SK-N-SH (cell line): ENCODE results near the gene ST7L.

ENCODE experiments used
- JUND ChIP-seq: IDR thresholded peaks from 2 replicates; pipeline ENCODE4 v1.4.0; 2012
- POLR2AphosphoS5 ChIP-seq: IDR thresholded peaks from 2 replicates; pipeline ENCODE4 v1.6.1; 2012; ENCODE audit warnings: low read depth, low read length
- TF ChIP-seq, protein P1 (sequence below): fragments of 200-600 bp; sonication (generic); IDR thresholded peaks from 2 replicates; pipeline ENCODE4 v1.6.1; 2017; ENCODE audit warnings: antibody characterized with exemption, mild to moderate bottlenecking, moderate library complexity

DNA sequence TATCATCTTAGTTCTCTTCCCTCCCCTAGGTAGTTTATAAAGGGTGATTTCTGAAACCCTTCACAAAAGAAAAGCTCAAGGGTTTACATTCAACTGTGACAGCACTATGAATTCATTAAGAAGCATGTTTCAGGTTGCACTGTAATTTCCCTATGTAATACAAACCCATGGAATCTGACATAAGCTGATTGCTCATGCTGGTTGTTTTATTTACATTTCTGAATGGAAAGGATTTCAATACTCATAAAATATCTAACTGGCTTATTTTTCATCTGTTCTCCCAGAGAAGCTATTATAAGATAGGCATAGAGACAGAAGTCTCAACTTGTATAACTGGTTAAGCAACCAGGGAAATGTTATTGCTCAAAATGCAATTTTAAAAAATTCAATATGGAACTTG lies 89.6 kb downstream of the ST7L start:
- TF ChIP-seq, protein P1, sequence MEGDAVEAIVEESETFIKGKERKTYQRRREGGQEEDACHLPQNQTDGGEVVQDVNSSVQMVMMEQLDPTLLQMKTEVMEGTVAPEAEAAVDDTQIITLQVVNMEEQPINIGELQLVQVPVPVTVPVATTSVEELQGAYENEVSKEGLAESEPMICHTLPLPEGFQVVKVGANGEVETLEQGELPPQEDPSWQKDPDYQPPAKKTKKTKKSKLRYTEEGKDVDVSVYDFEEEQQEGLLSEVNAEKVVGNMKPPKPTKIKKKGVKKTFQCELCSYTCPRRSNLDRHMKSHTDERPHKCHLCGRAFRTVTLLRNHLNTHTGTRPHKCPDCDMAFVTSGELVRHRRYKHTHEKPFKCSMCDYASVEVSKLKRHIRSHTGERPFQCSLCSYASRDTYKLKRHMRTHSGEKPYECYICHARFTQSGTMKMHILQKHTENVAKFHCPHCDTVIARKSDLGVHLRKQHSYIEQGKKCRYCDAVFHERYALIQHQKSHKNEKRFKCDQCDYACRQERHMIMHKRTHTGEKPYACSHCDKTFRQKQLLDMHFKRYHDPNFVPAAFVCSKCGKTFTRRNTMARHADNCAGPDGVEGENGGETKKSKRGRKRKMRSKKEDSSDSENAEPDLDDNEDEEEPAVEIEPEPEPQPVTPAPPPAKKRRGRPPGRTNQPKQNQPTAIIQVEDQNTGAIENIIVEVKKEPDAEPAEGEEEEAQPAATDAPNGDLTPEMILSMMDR: no peak
- TF ChIP-seq JUND (no peak), POLR2AphosphoS5 (no peak)
